K562 (cell line): Measurements from ENCODE around the gene CNPY2. TPM values are rescaled to one million over a fixed set of nuclear protein-coding genes. Genes with fewer than 3 reads are reported as not detected.

Experiments
- ADNP ChIP-seq: fragments of 200-800 bp; sonication (Bioruptor generic); IDR thresholded peaks from 2 replicates; pipeline ENCODE4 v1.6.1; 2016; ENCODE audit warnings: missing genetic modification characterization, missing compliant biosample characterization
- ARID1B ChIP-seq: fragments of 450-650 bp; IDR thresholded peaks from 2 replicates; pipeline ENCODE4 v1.6.1; 2016; ENCODE audit warnings: antibody characterized with exemption, mild to moderate bottlenecking, inconsistent platforms
- CEBPB ChIP-seq: fragments of 450-650 bp; IDR thresholded peaks from 2 replicates; pipeline ENCODE4 v1.6.1; 2016; ENCODE audit warnings: missing genetic modification characterization, missing compliant biosample characterization
- DPF2 ChIP-seq: fragments of 450-650 bp; IDR thresholded peaks from 2 replicates; pipeline ENCODE4 v1.6.1; 2016
- ETV5 ChIP-seq: sonication (generic); formaldehyde crosslinking; IDR thresholded peaks from 2 replicates; pipeline ENCODE4 v1.4.0; 2020; ENCODE audit warnings: low read depth, mild to moderate bottlenecking, missing genetic modification reagents
- GABPB1 ChIP-seq: sonication (generic); formaldehyde crosslinking; IDR thresholded peaks from 2 replicates; pipeline ENCODE4 v1.8.0; 2022; ENCODE audit warnings: mild to moderate bottlenecking, missing genetic modification reagents
- HDGF ChIP-seq: fragments of 450-650 bp; IDR thresholded peaks from 2 replicates; pipeline ENCODE4 v1.6.1; 2016
- NRF1 ChIP-seq, 2 experiments: fragments of 450-650 bp; IDR thresholded peaks in 1 of 2; conservative IDR thresholded peaks in 1 of 2; 2 replicates each; pipeline ENCODE4 v1.6.1; 2014; ENCODE audit warnings: mild to moderate bottlenecking in 2 of 2
- RB1 ChIP-seq: fragments of 450-650 bp; IDR thresholded peaks from 2 replicates; pipeline ENCODE4 v1.6.1; 2017; ENCODE audit warnings: low read depth, mild to moderate bottlenecking
- TBL1XR1 ChIP-seq, 2 experiments: IDR thresholded peaks; 2 replicates each; pipeline ENCODE4 v1.6.1; 2012; ENCODE audit warnings: improper control_type of control experiment in 2 of 2, low read length in 2 of 2, mild to moderate bottlenecking in 1 of 2
- ZNF217 ChIP-seq: sonication (generic); formaldehyde crosslinking; IDR thresholded peaks from 2 replicates; pipeline ENCODE4 v1.8.0; 2022; ENCODE audit warnings: mild to moderate bottlenecking, missing genetic modification reagents
- ZNF23 ChIP-seq: fragments of 250-450 bp; sonication (Bioruptor Pico); IDR thresholded peaks from 2 replicates; pipeline ENCODE4 v1.4.0; 2020; ENCODE audit warnings: mild to moderate bottlenecking
- ZNF347 ChIP-seq: fragments of 450-650 bp; formaldehyde crosslinking; IDR thresholded peaks from 2 replicates; pipeline ENCODE4 v1.4.0; 2020; ENCODE audit warnings: low read depth, mild to moderate bottlenecking, moderate library complexity
- ZNF785 ChIP-seq: fragments of 250-450 bp; sonication (Bioruptor Pico); IDR thresholded peaks from 2 replicates; pipeline ENCODE4 v1.4.0; 2020; ENCODE audit warnings: mild to moderate bottlenecking
- polyA plus RNA-seq, 8 experiments: library from polyadenylated mRNA; depleted of rRNA in 4 of 8; stranded (reverse) in 5 of 8; unstranded in 3 of 8; fragments of >200 nt; fragmentation: Nextera tagmentation in 2 of 8; fragmentation: Illumina TruSeq in 1 of 8; extraction: Ambion mirVana in 2 of 8; extraction: Trizol in 1 of 8; gene quantifications; 2 replicates each; pipeline versions ENCODE4 v1.2.1 to v1.2.3, GENCODE V29; 2011 to 2014; ENCODE audit warnings: inconsistent platforms in 1 of 8, missing spikeins in 1 of 8
- total RNA-seq, 7 experiments: library from RNA; depleted of rRNA in 6 of 7; stranded (reverse); fragments of >200 nt in 6 of 7; fragmentation: Illumina TruSeq in 2 of 7; extraction: Trizol in 2 of 7; gene quantifications; 2 replicates each; pipeline versions ENCODE4 v1.2.1 to v1.2.3, GENCODE V29; 2011 to 2021; ENCODE audit warnings: low replicate concordance in 1 of 7
- TF ChIP-seq, protein P1 (sequence below), 3 experiments: fragments of 200-800 bp in 1 of 3; fragments of 250-450 bp in 1 of 3; fragments of 450-650 bp in 1 of 3; sonication (Bioruptor Pico) in 1 of 3; sonication (Bioruptor generic) in 1 of 3; formaldehyde crosslinking in 1 of 3; IDR thresholded peaks; 2 replicates each; pipeline versions ENCODE4 v1.6.1 to v1.8.0; 2016 to 2022; ENCODE audit warnings: mild to moderate bottlenecking in 2 of 3, missing genetic modification characterization in 2 of 3, missing compliant biosample characterization in 1 of 3, moderate library complexity in 1 of 3
- TF ChIP-seq, protein P2 (sequence below): sonication (generic); formaldehyde crosslinking; IDR thresholded peaks from 2 replicates; pipeline ENCODE4 v1.8.1; 2022; ENCODE audit warnings: missing genetic modification reagents
- TF ChIP-seq, protein P3 (sequence below): sonication (generic); formaldehyde crosslinking; IDR thresholded peaks from 2 replicates; pipeline ENCODE4 v1.8.0; 2022; ENCODE audit warnings: mild to moderate bottlenecking, missing genetic modification reagents, borderline replicate concordance

CNPY2 gene
- total and polyA plus RNA-seq, 9 of the 15 experiments (the other 6 are each of a cell fraction or from before 2014, with no cell fraction given) = 33.8 to 190 (median 138) TPM

DNA sequence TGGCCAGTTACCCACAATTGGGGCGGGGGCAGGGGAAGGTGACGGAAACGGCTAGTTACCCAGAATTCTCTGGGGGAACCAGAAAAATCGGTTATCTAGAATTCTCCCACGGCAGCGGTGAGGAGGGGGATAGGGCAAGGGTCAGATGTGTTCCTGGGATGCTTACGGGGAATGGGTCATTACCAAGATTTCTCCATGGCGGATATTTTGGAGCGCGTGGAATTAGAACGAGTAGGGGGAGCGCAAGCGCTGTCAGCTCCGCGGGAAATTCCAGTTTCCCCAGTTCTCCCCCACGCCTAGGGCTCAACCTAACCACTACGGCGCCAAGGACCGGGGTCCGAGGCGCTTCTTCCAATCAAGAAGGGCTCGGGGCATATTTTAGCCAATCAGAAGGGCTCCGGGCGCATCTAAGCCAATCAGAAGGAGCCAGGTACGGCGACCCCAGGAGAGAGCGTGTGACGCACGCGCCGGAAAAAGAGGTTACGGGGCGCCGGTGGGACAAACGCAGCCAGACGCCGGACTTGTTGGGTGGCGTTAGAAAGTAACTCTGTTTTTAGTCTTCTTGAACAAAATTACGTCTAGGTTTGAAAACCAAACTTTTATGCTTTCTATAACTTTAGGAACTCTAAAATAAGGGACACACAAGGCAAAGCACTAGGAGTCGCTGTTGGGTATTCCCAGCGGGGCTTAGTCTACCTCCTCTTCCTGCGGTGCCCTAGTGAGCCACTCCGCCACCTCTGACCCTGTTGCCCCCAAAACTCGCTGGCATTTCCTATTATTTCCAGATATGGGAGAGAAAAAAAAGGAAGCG, 18.1 kb upstream of the CNPY2 start, which contains the start of gene PAN2 (continued):
- TF ChIP-seq, protein P1, sequence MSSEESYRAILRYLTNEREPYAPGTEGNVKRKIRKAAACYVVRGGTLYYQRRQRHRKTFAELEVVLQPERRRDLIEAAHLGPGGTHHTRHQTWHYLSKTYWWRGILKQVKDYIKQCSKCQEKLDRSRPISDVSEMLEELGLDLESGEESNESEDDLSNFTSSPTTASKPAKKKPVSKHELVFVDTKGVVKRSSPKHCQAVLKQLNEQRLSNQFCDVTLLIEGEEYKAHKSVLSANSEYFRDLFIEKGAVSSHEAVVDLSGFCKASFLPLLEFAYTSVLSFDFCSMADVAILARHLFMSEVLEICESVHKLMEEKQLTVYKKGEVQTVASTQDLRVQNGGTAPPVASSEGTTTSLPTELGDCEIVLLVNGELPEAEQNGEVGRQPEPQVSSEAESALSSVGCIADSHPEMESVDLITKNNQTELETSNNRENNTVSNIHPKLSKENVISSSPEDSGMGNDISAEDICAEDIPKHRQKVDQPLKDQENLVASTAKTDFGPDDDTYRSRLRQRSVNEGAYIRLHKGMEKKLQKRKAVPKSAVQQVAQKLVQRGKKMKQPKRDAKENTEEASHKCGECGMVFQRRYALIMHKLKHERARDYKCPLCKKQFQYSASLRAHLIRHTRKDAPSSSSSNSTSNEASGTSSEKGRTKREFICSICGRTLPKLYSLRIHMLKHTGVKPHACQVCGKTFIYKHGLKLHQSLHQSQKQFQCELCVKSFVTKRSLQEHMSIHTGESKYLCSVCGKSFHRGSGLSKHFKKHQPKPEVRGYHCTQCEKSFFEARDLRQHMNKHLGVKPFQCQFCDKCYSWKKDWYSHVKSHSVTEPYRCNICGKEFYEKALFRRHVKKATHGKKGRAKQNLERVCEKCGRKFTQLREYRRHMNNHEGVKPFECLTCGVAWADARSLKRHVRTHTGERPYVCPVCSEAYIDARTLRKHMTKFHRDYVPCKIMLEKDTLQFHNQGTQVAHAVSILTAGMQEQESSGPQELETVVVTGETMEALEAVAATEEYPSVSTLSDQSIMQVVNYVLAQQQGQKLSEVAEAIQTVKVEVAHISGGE (CRISPR knock-in tag; IDR thresholded peaks at IDR 0.05) = peak in 2 of 3 experiments; percentile 62 to 84; a peak in 4 of 6 replicates
- TF ChIP-seq ARID1B (peak; percentile 51; the same call in 1 of the 2 replicates), DPF2 (peak; percentile 64), ETV5 (CRISPR knock-in tag) (no peak), ZNF23 (CRISPR knock-in tag) (no peak), NRF1 (conservative IDR thresholded peaks at IDR 0.05 in 1 of 2, IDR thresholded peaks at IDR 0.05 in 1 of 2) (peak; percentile 90 to 92), ZNF347 (CRISPR knock-in tag) (no peak), GABPB1 (CRISPR knock-in tag) (no peak), CEBPB (tag) (no peak), TBL1XR1 (IDR thresholded peaks at IDR 0.05; ENCODE audit: low read length in 2 of 2) (no peak), ADNP (tag) (peak; percentile 62; the same call in 1 of the 2 replicates), RB1 (peak; percentile 9; the same call in 1 of the 2 replicates), ZNF785 (CRISPR knock-in tag) (no peak), HDGF (no peak), ZNF217 (CRISPR knock-in tag) (no peak)
- TF ChIP-seq, protein P2, sequence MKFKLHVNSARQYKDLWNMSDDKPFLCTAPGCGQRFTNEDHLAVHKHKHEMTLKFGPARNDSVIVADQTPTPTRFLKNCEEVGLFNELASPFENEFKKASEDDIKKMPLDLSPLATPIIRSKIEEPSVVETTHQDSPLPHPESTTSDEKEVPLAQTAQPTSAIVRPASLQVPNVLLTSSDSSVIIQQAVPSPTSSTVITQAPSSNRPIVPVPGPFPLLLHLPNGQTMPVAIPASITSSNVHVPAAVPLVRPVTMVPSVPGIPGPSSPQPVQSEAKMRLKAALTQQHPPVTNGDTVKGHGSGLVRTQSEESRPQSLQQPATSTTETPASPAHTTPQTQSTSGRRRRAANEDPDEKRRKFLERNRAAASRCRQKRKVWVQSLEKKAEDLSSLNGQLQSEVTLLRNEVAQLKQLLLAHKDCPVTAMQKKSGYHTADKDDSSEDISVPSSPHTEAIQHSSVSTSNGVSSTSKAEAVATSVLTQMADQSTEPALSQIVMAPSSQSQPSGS (CRISPR knock-in tag) = no peak
- TF ChIP-seq, protein P3, sequence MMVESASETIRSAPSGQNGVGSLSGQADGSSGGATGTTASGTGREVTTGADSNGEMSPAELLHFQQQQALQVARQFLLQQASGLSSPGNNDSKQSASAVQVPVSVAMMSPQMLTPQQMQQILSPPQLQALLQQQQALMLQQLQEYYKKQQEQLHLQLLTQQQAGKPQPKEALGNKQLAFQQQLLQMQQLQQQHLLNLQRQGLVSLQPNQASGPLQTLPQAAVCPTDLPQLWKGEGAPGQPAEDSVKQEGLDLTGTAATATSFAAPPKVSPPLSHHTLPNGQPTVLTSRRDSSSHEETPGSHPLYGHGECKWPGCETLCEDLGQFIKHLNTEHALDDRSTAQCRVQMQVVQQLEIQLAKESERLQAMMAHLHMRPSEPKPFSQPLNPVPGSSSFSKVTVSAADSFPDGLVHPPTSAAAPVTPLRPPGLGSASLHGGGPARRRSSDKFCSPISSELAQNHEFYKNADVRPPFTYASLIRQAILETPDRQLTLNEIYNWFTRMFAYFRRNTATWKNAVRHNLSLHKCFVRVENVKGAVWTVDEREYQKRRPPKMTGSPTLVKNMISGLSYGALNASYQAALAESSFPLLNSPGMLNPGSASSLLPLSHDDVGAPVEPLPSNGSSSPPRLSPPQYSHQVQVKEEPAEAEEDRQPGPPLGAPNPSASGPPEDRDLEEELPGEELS = no peak
- TF ChIP-seq, all 486 proteins: peak for 183
